H9 (cell line): Measurements from ENCODE around the gene PTPA. TPM values are rescaled to one million over a fixed set of nuclear protein-coding genes. Genes with fewer than 3 reads are reported as not detected.

Experiments used
- DNase-seq: peaks from one replicate; pipeline ENCODE4 v3.0.0-alpha.2; 2017
- H2AFZ ChIP-seq: one replicate; pipeline ENCODE4 v1.6.1; 2013; ENCODE audit warnings: mild to moderate bottlenecking, low read length, control low read depth, moderate library complexity
- H2AK5ac ChIP-seq: 2 replicates; pipeline ENCODE4 v1.6.1; 2013; ENCODE audit warnings: low read length, control low read depth, mixed read lengths; ENCODE audit not compliant: insufficient read length
- H2BK120ac ChIP-seq: one replicate; pipeline ENCODE4 v1.6.1; 2013; ENCODE audit warnings: low read depth, mild to moderate bottlenecking, low read length, control low read depth, inconsistent platforms; ENCODE audit not compliant: poor library complexity, severe bottlenecking
- H2BK12ac ChIP-seq: 2 replicates; pipeline ENCODE4 v1.6.1; 2013; ENCODE audit warnings: low read length, control low read depth, mixed read lengths, low read depth; ENCODE audit not compliant: insufficient read length
- H2BK15ac ChIP-seq: 2 replicates; pipeline ENCODE4 v1.6.1; 2013; ENCODE audit warnings: low read depth, low read length, control low read depth
- H2BK20ac ChIP-seq: one replicate; pipeline ENCODE4 v1.6.1; 2013; ENCODE audit warnings: low read depth, mild to moderate bottlenecking, low read length, control low read depth, inconsistent platforms; ENCODE audit not compliant: poor library complexity, severe bottlenecking
- H2BK5ac ChIP-seq: 2 replicates; pipeline ENCODE4 v1.6.1; 2013; ENCODE audit warnings: low read length, control low read depth, mixed read lengths; ENCODE audit not compliant: insufficient read length
- H3K14ac ChIP-seq: 2 replicates; pipeline ENCODE4 v1.6.1; 2013; ENCODE audit warnings: low read length, control low read depth; ENCODE audit not compliant: insufficient read depth
- H3K18ac ChIP-seq: 2 replicates; pipeline ENCODE4 v1.6.1; 2013; ENCODE audit warnings: low read depth, mild to moderate bottlenecking, mixed read lengths, low read length, control low read depth; ENCODE audit not compliant: insufficient read length
- H3K23ac ChIP-seq: 2 replicates; pipeline ENCODE4 v1.6.1; 2013; ENCODE audit warnings: low read length, control low read depth, mixed read lengths, low read depth; ENCODE audit not compliant: insufficient read length
- H3K23me2 ChIP-seq: 2 replicates; pipeline ENCODE4 v1.6.1; 2013; ENCODE audit warnings: low read depth, mild to moderate bottlenecking, mixed read lengths, low read length, control low read depth; ENCODE audit not compliant: insufficient read length, poor library complexity, severe bottlenecking
- H3K27ac ChIP-seq: 2 replicates; pipeline ENCODE4 v1.5.1; 2013; ENCODE audit warnings: low read length, control low read depth, mixed read lengths, low read depth; ENCODE audit not compliant: insufficient read length
- H3K27me3 ChIP-seq: 2 replicates; pipeline ENCODE4 v1.6.1; 2013; ENCODE audit warnings: low read length, control low read depth, inconsistent platforms; ENCODE audit not compliant: insufficient read depth
- H3K4ac ChIP-seq: 2 replicates; pipeline ENCODE4 v1.6.1; 2013; ENCODE audit warnings: low read depth, mild to moderate bottlenecking, control low read depth, inconsistent platforms, low read length, moderate library complexity
- H3K4me1 ChIP-seq: 2 replicates; pipeline ENCODE4 v1.6.1; 2013; ENCODE audit warnings: low read length, control low read depth, inconsistent platforms; ENCODE audit not compliant: insufficient read depth
- H3K4me2 ChIP-seq: 2 replicates; pipeline ENCODE4 v1.6.1; 2013; ENCODE audit warnings: low read length, control low read depth, mixed read lengths; ENCODE audit not compliant: insufficient read length, insufficient read depth
- H3K56ac ChIP-seq: 2 replicates; pipeline ENCODE4 v1.6.1; 2013; ENCODE audit warnings: low read depth, mild to moderate bottlenecking, mixed read lengths, low read length, control low read depth; ENCODE audit not compliant: insufficient read length
- H3K79me1 ChIP-seq: 2 replicates; pipeline ENCODE4 v1.6.1; 2013; ENCODE audit warnings: low read depth, mild to moderate bottlenecking, moderate library complexity, low read length, control low read depth, inconsistent platforms; ENCODE audit not compliant: insufficient read depth, poor library complexity, severe bottlenecking
- H3K79me2 ChIP-seq: 2 replicates; pipeline ENCODE4 v1.6.1; 2013; ENCODE audit warnings: low read length, control low read depth, inconsistent platforms; ENCODE audit not compliant: insufficient read depth
- H3K9ac ChIP-seq: 2 replicates; pipeline ENCODE4 v1.6.1; 2013; ENCODE audit warnings: low read length, control low read depth, mixed read lengths; ENCODE audit not compliant: insufficient read length; ENCODE audit errors: extremely low read depth
- H3K9me3 ChIP-seq: one replicate; pipeline ENCODE4 v1.6.1; 2013; ENCODE audit warnings: low read depth, low read length, inconsistent platforms; ENCODE audit not compliant: control insufficient read depth
- H3T11ph ChIP-seq: one replicate; pipeline ENCODE4 v1.6.1; 2013; ENCODE audit warnings: mild to moderate bottlenecking, low read length, control low read depth, inconsistent platforms
- H4K20me1 ChIP-seq: one replicate; pipeline ENCODE4 v1.6.1; 2013; ENCODE audit not compliant: control insufficient read depth, insufficient read length, insufficient read depth
- H4K5ac ChIP-seq: 2 replicates; pipeline ENCODE4 v1.6.1; 2013; ENCODE audit warnings: low read depth, mild to moderate bottlenecking, mixed read lengths, low read length, control low read depth; ENCODE audit not compliant: insufficient read length
- H4K8ac ChIP-seq: replicated peaks from 2 replicates; pipeline ENCODE4 v1.6.1; 2013; ENCODE audit warnings: low read length, control low read depth, mixed read lengths, low read depth; ENCODE audit not compliant: insufficient read length
- H4K91ac ChIP-seq: 2 replicates; pipeline ENCODE4 v1.6.1; 2013; ENCODE audit warnings: low read depth, mild to moderate bottlenecking, moderate library complexity, mixed read lengths, low read length, control low read depth; ENCODE audit not compliant: insufficient read length
- H3K27ac Mint-ChIP-seq, 3 experiments: 2 replicates in 2 of 3; 3 replicates in 1 of 3; pipeline ENCODE4 v1.8.0; 2020 to 2021; ENCODE audit warnings: mixed read lengths in 3 of 3, mild to moderate bottlenecking in 1 of 3, moderate library complexity in 1 of 3
- H3K27me3 Mint-ChIP-seq: 2 replicates; pipeline ENCODE4 v1.8.0; 2021; ENCODE audit warnings: low read depth, mild to moderate bottlenecking, moderate library complexity, mixed read lengths
- H3K36me3 Mint-ChIP-seq, 3 experiments: 2 replicates in 2 of 3; 3 replicates in 1 of 3; pipeline ENCODE4 v1.8.0; 2020 to 2021; ENCODE audit warnings: low read depth in 3 of 3, mixed read lengths in 3 of 3; ENCODE audit not compliant: insufficient read depth in 1 of 3
- H3K4me1 Mint-ChIP-seq, 2 experiments: 2 replicates each; pipeline ENCODE4 v1.8.0; 2020; ENCODE audit warnings: mixed read lengths in 2 of 2
- H3K4me3 Mint-ChIP-seq, 2 experiments: 2 replicates in 1 of 2; 3 replicates in 1 of 2; pipeline ENCODE4 v1.8.0; 2020 to 2021; ENCODE audit warnings: mild to moderate bottlenecking in 2 of 2, mixed read lengths in 2 of 2, moderate library complexity in 1 of 2
- H3K9me3 Mint-ChIP-seq, 2 experiments: 2 replicates in 1 of 2; 3 replicates in 1 of 2; pipeline ENCODE4 v1.8.0; 2020; ENCODE audit warnings: mild to moderate bottlenecking in 2 of 2, mixed read lengths in 2 of 2, moderate library complexity in 1 of 2
- WGBS: extraction: QIAGEN DNeasy Blood & Tissue Kit; methylation state at CpG from one replicate; pipeline ENCODE4 v1.1.7; 2013; ENCODE audit warnings: missing lambda C conversion rate, low lambda C conversion rate, mixed read lengths; ENCODE audit not compliant: insufficient read length; ENCODE audit errors: extremely low coverage; 5-methylcytosine and 5-hydroxymethylcytosine counted together
- total RNA-seq: library from RNA; stranded (reverse); gene quantifications from 2 replicates; pipeline ENCODE4 v1.2.1, GENCODE V29; 2021
- TF ChIP-seq, protein P1 (sequence below): fragments of 200-600 bp; sonication (generic); conservative IDR thresholded peaks from 3 replicates; pipeline ENCODE4 v1.8.0; 2021; ENCODE audit warnings: antibody characterized with exemption, mild to moderate bottlenecking

Gene PTPA
- total RNA-seq, 1 experiment from 2014 or later: 145 TPM

DNA sequence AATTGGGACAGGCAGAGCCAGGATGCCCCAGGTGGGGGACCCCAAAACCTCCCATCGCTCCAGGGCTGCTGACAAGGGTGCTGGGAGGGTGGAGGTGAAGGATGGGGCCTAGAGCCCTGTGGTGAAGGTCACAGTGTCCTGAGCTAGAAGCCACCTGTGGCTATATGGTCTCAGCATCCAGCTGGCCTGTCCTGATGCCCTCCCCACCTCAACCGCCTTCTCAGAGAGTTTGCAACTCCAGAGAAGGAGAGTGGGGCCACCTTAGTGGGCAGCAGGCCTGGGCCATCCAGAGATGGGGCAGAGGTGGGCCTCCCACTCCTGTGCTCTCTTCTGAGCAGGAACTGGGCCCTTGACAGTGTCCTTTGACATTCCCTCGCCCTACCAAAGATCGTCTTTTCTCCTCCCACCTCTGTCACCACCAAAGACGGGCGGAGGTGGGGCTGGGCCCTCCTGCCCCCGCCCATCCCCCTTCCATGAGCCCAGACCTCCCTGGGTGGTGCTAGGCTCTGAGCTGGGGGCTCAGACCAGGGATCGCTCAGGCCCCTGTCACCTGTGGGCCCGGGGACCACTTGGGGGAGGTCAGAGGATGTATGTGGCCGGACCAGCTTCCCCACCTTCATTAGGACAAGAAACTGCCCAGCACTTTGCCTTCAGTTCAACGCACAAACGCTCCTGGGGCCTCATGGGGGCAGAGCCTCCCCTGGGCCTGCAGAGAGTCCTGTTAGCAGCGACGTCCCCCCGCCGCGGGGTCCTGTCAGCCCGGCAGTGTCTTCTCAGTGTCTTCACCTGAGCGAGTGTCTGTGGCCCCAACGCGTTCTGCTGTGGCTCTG lies 40.3 kb upstream of the PTPA start:
- no peak overlapping the region for H3T11ph ChIP-seq
- H2AK5ac ChIP-seq: no peak overlapping the region
- H4K5ac ChIP-seq: no peak overlapping the region
- H3K18ac ChIP-seq: no peak overlapping the region
- no peak overlapping the region for H4K8ac ChIP-seq
- no peak overlapping the region for H3K56ac ChIP-seq
- no peaks in the 10 kb centered on the region for H4K20me1 ChIP-seq
- no peak overlapping the region for H2BK120ac ChIP-seq
- H2BK15ac ChIP-seq: no peak overlapping the region
- no peak overlapping the region for H3K14ac ChIP-seq
- TF ChIP-seq, protein P1, sequence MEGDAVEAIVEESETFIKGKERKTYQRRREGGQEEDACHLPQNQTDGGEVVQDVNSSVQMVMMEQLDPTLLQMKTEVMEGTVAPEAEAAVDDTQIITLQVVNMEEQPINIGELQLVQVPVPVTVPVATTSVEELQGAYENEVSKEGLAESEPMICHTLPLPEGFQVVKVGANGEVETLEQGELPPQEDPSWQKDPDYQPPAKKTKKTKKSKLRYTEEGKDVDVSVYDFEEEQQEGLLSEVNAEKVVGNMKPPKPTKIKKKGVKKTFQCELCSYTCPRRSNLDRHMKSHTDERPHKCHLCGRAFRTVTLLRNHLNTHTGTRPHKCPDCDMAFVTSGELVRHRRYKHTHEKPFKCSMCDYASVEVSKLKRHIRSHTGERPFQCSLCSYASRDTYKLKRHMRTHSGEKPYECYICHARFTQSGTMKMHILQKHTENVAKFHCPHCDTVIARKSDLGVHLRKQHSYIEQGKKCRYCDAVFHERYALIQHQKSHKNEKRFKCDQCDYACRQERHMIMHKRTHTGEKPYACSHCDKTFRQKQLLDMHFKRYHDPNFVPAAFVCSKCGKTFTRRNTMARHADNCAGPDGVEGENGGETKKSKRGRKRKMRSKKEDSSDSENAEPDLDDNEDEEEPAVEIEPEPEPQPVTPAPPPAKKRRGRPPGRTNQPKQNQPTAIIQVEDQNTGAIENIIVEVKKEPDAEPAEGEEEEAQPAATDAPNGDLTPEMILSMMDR: no peak
- H3K27ac Mint-ChIP-seq: peak overlapping the region; percentile 64 to 84 (median 79); a peak in 4 of 7 replicates
- no peak overlapping the region for H4K91ac ChIP-seq
- H3K27me3 Mint-ChIP-seq: no peaks in the 10 kb centered on the region
- H3K27me3 ChIP-seq: no peaks in the 10 kb centered on the region
- H3K4me2 ChIP-seq: no peak overlapping the region
- no peaks in the 10 kb centered on the region for H3K23me2 ChIP-seq
- peak; percentile 47 for DNase-seq
- peaks cover 11 to 22% (median 21%) of the 10 kb centered on the region in 3 experiments; a peak in 6 of 7 replicates for H3K36me3 Mint-ChIP-seq
- no peaks in the 10 kb centered on the region for H3K9me3 ChIP-seq
- no peak overlapping the region for H2BK12ac ChIP-seq
- no peak overlapping the region for H3K27ac ChIP-seq
- no peaks in the 10 kb centered on the region for H3K79me1 ChIP-seq
- no CpG with 5 or more reads among the region's 21 CpGs for WGBS
- no peak overlapping the region for H2BK20ac ChIP-seq
- H3K4me1 Mint-ChIP-seq: peaks cover 14 to 23% of the 10 kb centered on the region in 2 experiments
- no peak overlapping the region for H3K4ac ChIP-seq
- H2AFZ ChIP-seq: no peak overlapping the region
- peaks cover 5% of the 10 kb centered on the region; the same call in 1 of the 2 replicates for H3K4me1 ChIP-seq
- H3K4me3 Mint-ChIP-seq: no peak overlapping the region
- H2BK5ac ChIP-seq: no peak overlapping the region
- H3K9me3 Mint-ChIP-seq: no peaks in the 10 kb centered on the region
- H3K23ac ChIP-seq: no peak overlapping the region
- H3K79me2 ChIP-seq: no peaks in the 10 kb centered on the region
- no peak overlapping the region for H3K9ac ChIP-seq
